ENCODE measurements around the gene FNDC3A. TPM values are rescaled to one million over a fixed set of nuclear protein-coding genes. Genes with fewer than 3 reads are reported as not detected.
"Not testable (repeated sequence)": the region's sequence is repeated elsewhere in the genome, so short reads cannot be mapped to it uniquely, and the experiment has no call there.

FNDC3A gene
- total and polyA plus RNA-seq, 12 donors: 11.3 to 30.3 (median 23.1) TPM

DNA sequence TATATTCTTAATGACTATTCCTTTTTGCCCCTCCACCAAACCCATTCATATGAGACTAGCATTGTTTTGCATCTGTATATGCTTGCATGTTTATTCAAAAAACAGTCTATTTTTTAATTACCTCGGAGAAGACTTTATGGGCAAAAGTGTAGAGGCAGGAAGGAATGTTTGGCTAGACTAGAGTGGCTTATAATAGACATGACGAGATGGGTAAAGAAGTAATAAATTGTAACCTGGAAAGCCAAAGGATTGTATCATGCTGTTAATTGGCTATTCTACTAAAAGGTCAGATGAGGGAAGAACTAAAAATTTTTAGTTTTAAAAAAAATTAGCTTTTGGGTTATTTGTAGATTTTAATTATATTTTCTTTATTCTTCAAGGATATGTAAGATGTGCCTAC, 91.1 kb downstream of the FNDC3A start:
- H3K36me3 ChIP-seq: peaks cover 0 to 10% (median 0%) of the 10 kb centered on the region in 9 donors
- no peak overlapping the region for H3K4me3 ChIP-seq
- TF ChIP-seq CTCF (IDR thresholded peaks at IDR 0.05): no peak
- DNase-seq (no peak), ATAC-seq (peak in 3 of 8 donors; percentile 25 to 66 (median 62))
- intact Hi-C loops (cut with DNase I): no loop called here
- peaks cover 0 to 8% (median 0%) of the 10 kb centered on the region in 11 donors for H3K9me3 ChIP-seq
- H3K4me1 ChIP-seq: peaks cover 0 to 20% (median 7%) of the 10 kb centered on the region in 9 donors
- peak overlapping the region in 5 of 10 donors; percentile 43 to 66 (median 58) for H3K27ac ChIP-seq
- H3K27me3 ChIP-seq: no peaks in the 10 kb centered on the region
- WGBS, 2 donors: 54 to 56% methylated on average over 2 of the region's 2 CpGs

DNA sequence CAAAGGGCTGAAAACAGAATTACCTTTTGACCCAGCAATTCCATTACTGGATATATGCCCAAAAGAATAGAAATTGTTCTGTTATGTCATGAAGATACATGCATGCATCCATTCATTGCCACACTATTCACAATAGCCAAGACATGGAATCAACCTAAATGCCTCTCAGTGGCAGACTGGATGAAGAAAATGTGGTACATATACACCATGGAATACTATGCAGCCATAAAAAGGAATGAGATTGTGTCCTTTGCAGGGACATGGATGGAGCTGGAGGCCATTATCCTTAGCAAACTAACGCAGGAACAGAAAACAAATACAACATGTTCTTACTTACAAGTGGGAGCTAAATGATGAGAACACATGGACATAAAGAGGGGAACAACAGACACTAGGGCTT, 92.8 kb downstream of the FNDC3A start:
- H3K9me3 ChIP-seq; H3K4me3 ChIP-seq; H3K27me3 ChIP-seq; intact Hi-C loops (cut with DNase I); H3K27ac ChIP-seq; ATAC-seq; DNase-seq: not testable (repeated sequence)
- Histone ChIP-seq H3K36me3 (peaks cover 0 to 10% (median 0%) of the 10 kb centered on the region in 9 donors), H3K4me1 (peaks cover 0 to 14% (median 7%) of the 10 kb centered on the region in 9 donors)
- 96 to 97% methylated on average over 1 of the region's 1 CpG for WGBS, 2 donors

- intact Hi-C loops (cut with DNase I); H3K4me3 ChIP-seq; H3K9me3 ChIP-seq: not testable (repeated sequence)
Observed at GRCh38 chr13:49070021-49070420, 94.3 kb downstream of the FNDC3A start.

DNA sequence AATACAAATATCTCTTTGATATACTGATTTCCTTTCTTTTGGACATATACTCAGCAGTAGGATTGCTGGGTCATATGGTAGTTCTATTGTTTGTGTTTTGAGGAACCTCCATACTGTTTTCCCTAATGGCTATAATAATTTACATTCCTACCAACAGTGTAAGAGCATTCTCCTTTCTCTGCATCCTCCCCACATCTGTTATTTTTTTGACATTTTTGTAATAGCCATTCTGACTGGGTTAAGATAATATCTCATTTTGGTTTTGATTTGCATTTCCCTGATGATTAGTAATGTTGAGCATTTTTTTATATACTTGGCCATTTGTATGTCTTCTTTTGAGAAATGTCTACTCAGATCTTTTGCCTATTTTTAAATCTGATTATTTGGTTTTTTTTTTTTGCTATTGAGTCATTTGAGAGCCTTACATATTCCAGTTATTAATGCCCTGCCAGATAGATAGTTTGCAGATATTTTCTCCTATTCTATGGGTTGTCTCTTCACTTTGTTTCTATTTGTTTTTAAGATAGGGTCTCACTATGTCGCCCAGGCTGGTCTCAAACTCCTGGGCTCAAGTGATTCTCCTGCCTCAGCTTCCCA, 95.7 kb downstream of the FNDC3A start:
- 94 to 98% methylated on average over 1 of the region's 1 CpG for WGBS, 2 donors
- DNase-seq (no peak), ATAC-seq (no peak)
- H3K4me3 ChIP-seq: no peak overlapping the region
- H3K27me3 ChIP-seq: no peaks in the 10 kb centered on the region
- H3K4me1 ChIP-seq: peaks cover 0 to 18% (median 10%) of the 10 kb centered on the region in 9 donors
- H3K27ac ChIP-seq: no peak overlapping the region
- TF ChIP-seq CTCF (IDR thresholded peaks at IDR 0.05): no peak
- peaks cover 0 to 8% (median 0%) of the 10 kb centered on the region in 11 donors for H3K9me3 ChIP-seq
- peaks cover 0 to 17% (median 0%) of the 10 kb centered on the region in 9 donors for H3K36me3 ChIP-seq
- intact Hi-C loops (cut with DNase I): no loop called here

More at GRCh38 chr13:49070021-49070420, 94.3 kb downstream of the FNDC3A start:
- not testable (repeated sequence) for DNase-seq, H3K27ac ChIP-seq, ATAC-seq, H3K27me3 ChIP-seq
- H3K36me3 ChIP-seq: peaks cover 0 to 10% (median 0%) of the 10 kb centered on the region in 9 donors
- H3K4me1 ChIP-seq: peaks cover 0 to 14% (median 11%) of the 10 kb centered on the region in 9 donors
- 95 to 98% methylated on average over 6 of the region's 6 CpGs for WGBS, 2 donors

DNA sequence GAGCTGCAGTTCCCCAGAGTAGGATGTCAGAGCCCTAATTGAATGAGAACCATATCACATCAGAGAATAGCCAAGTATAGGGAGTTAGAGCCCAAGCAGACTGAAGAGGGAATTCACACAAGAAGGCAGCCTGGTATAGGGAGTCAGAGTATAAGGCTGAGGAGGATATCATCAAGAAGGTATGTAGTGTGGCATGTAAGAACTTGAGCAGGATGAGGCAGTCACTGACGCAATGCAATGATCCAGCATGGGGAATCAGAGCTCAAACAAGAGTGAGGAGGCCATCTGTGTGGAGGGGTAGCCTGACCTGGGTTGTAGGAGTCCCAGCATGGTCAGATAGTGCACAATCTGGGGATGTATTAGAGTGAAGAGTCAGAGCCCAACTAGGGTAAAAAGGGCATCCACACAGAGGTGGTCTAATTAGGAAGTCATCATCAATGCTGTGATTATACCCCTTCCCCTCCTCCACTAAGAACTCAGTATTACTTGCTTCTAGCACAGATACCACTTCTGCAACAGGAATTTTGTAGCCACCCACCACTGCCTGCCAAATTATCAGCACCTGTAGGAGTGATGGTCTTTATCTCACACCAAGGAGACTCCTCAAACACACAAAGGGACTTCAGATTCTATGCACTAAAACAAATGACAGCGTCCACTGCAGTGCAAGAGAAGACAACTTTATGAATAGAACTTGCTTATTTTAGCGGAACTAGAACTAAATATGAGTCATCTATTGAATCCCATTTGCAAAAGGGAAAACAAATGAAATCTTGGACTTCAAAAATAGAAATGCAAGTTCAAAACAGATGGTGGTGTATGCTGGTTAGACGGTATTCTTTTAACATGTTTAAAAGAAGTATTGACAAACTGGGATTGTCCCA, 107.2 kb downstream of the FNDC3A start:
- no peak overlapping the region for H3K27ac ChIP-seq
- DNase-seq (no peak), ATAC-seq (peak in 3 of 8 donors; percentile 10 to 47 (median 22))
- no peaks in the 10 kb centered on the region for H3K27me3 ChIP-seq
- peaks cover 0 to 13% (median 2%) of the 10 kb centered on the region in 9 donors for H3K4me1 ChIP-seq
- no peak for TF ChIP-seq CTCF (IDR thresholded peaks at IDR 0.05)
- H3K9me3 ChIP-seq: no peaks in the 10 kb centered on the region
- 81 to 83% methylated on average over 4 of the region's 4 CpGs for WGBS, 2 donors
- intact Hi-C loops (cut with DNase I): no loop called here
- H3K4me3 ChIP-seq: no peak overlapping the region
- peaks cover 0 to 8% (median 0%) of the 10 kb centered on the region in 9 donors for H3K36me3 ChIP-seq
